Thoracic aorta (tissue), 2 donors: ENCODE measurements around the gene STK32A. TPM values are rescaled to one million over a fixed set of nuclear protein-coding genes. Genes with fewer than 3 reads are reported as not detected.

Experiments
- ATAC-seq: fragments of 150-250 bp; one replicate; pipeline ENCODE4 v1.8.0; 2017; ENCODE audit warnings: low read depth; ENCODE audit not compliant: insufficient number of reproducible peaks, low FRiP score
- DNase-seq: peaks from one replicate; pipeline ENCODE4 v3.0.0-alpha.2; 2020; ENCODE audit warnings: low spot score
- H3K27ac ChIP-seq, 2 donors: fragments of 200-600 bp; sonication (generic); 1 replicate in 1 of 2; 2 replicates in 1 of 2; pipeline ENCODE4 v1.5.1; 2016; ENCODE audit warnings: mild to moderate bottlenecking in 2 of 2, moderate library complexity in 2 of 2
- H3K27me3 ChIP-seq: fragments of 200-600 bp; sonication (generic); replicated peaks from 2 replicates; pipeline ENCODE4 v1.6.0; 2016; ENCODE audit warnings: mild to moderate bottlenecking; ENCODE audit not compliant: insufficient read depth
- H3K36me3 ChIP-seq: fragments of 200-600 bp; sonication (generic); one replicate; pipeline ENCODE4 v1.5.1; 2016
- H3K4me1 ChIP-seq, 2 donors: fragments of 200-600 bp; sonication (generic); 1 replicate in 1 of 2; 2 replicates in 1 of 2; pipeline versions ENCODE4 v1.5.1 to v1.6.0; 2016; ENCODE audit warnings: low read depth in 2 of 2, mild to moderate bottlenecking in 1 of 2; ENCODE audit not compliant: control insufficient read depth in 1 of 2
- H3K4me3 ChIP-seq: fragments of 200-600 bp; sonication (generic); 2 replicates; pipeline ENCODE4 v1.5.1; 2016; ENCODE audit warnings: mild to moderate bottlenecking
- H3K9me3 ChIP-seq: fragments of 200-600 bp; sonication (generic); 2 replicates; pipeline ENCODE4 v1.5.1; 2016
- CTCF ChIP-seq: fragments of 200-600 bp; sonication (generic); IDR thresholded peaks from one replicate; pipeline ENCODE4 v1.5.1; 2019; ENCODE audit warnings: antibody characterized with exemption
- total RNA-seq, 2 donors: library from RNA; depleted of rRNA; stranded (reverse); fragments of >200 nt; gene quantifications; one replicate each; pipeline versions ENCODE4 v1.1.0 to v1.2.3, GENCODE V29; 2016

Gene STK32A
- 1 to 10 TPM; 8.0 to 9.5 TPM for total RNA-seq

GRCh38 chr5:147234825-147235635 lies at the start of gene STK32A:
Gene STK32A (plus strand): TSS chr5:147235026. CDS start chr5:147239635, 4,609 bp downstream.
- TF ChIP-seq CTCF: no peak
- peak within 1 kb of the TSS; percentile 67 for H3K4me3 ChIP-seq
- H3K4me1 ChIP-seq: peaks cover 2 to 12% of the 10 kb centered on the region in 2 donors
- DNase-seq: no peak
- no peaks in the 10 kb centered on the region for H3K27me3 ChIP-seq
- no peaks in the 10 kb centered on the region for H3K9me3 ChIP-seq
- ATAC-seq: peak; percentile 41
- peak within 1 kb of the TSS; percentile 84 to 87 for H3K27ac ChIP-seq
- no peaks in the 10 kb centered on the region for H3K36me3 ChIP-seq

DNA sequence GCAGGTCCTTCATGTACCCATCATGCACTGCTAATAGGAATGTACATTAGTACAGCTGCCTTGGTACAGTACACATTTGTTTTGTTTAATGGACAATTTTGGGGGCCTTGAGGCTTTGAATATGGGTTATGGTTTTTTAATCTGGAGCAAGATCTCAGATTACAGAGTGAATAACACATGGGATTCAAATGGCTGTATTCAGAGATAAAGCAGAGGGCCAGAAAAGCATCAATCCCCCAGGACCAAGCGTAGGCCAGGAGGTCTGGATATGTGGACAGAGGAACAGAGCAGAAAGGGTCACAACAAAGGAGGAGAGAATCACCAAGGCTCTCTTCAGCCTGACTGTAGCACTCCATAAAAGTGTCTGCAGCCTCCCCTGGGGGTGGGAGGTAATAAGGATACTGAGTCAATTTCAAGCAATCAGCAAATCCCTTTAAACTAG lies 47.7 kb upstream of the STK32A start:
- H3K36me3 ChIP-seq: no peaks in the 10 kb centered on the region
- no peak overlapping the region for H3K27ac ChIP-seq
- H3K9me3 ChIP-seq: no peaks in the 10 kb centered on the region
- ATAC-seq (no peak), DNase-seq (no peak)
- no peaks in the 10 kb centered on the region for H3K4me1 ChIP-seq
- no peaks in the 10 kb centered on the region for H3K27me3 ChIP-seq
- TF ChIP-seq CTCF: no peak
- H3K4me3 ChIP-seq: no peak overlapping the region

DNA sequence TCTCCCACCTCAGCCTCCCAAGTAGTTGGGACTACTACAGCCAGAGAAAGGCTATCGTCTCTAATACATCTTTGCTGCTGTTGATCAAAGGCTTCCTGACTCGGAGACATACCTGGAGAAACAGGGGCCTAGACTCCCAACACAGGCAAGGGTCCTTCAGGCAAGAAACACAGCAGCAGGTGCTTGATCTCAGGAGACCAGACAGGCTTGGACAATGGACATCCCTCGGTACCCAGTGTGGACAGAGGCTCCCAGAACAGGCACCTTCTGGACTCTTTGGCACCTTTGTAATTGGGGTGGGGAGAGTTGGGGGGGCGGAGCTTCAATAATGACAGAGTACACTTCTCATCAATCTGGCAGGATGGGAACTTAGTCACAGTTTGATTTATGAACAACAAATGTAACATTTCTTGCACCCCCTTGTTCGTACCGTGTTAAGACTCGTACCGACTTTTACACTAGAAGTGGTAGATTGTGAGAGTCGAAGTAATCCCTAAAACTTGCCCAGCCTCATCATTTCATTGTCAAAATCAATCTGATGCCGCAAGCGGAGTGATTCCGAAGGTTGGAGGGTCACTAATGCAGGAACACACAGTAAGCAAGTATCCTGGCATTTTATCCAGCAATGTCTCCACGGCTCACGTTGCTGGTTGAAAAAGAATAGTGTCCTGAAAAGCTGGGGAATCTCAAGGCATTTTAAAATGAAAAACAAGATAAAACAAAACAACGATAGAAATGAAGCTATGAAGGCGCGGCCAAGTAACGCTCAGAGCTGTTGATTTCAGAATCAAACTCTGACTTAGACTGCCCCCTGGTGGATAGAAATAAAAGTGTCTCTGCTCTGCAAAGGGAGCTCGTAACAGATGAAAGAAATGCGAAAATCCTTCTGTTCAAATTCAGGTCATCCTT lies 46.4 kb upstream of the STK32A start:
- ATAC-seq (no peak), DNase-seq (no peak)
- peak; percentile 90 for TF ChIP-seq CTCF

GRCh38 chr5:147189109-147189424 lies 45.8 kb upstream of the STK32A start:
- H3K9me3 ChIP-seq: no peaks in the 10 kb centered on the region
- TF ChIP-seq CTCF: no peak
- no peaks in the 10 kb centered on the region for H3K36me3 ChIP-seq
- DNase-seq (no peak), ATAC-seq (no peak)
- no peaks in the 10 kb centered on the region for H3K4me1 ChIP-seq
- H3K27me3 ChIP-seq: no peaks in the 10 kb centered on the region
- no peak overlapping the region for H3K27ac ChIP-seq
- H3K4me3 ChIP-seq: no peak overlapping the region

More for the DNA sequence above, 46.4 kb upstream of the STK32A start:
- H3K36me3 ChIP-seq: no peaks in the 10 kb centered on the region
- H3K27ac ChIP-seq: no peak overlapping the region
- H3K4me1 ChIP-seq: no peaks in the 10 kb centered on the region
- no peaks in the 10 kb centered on the region for H3K27me3 ChIP-seq
- H3K9me3 ChIP-seq: no peaks in the 10 kb centered on the region
- H3K4me3 ChIP-seq: peak overlapping the region; percentile 50

GRCh38 chr5:147190331-147190730 lies 44.5 kb upstream of the STK32A start:
- Histone ChIP-seq H3K27ac (no peak overlapping the region), H3K4me1 (no peaks in the 10 kb centered on the region), H3K36me3 (no peaks in the 10 kb centered on the region), H3K9me3 (no peaks in the 10 kb centered on the region), H3K27me3 (no peaks in the 10 kb centered on the region), H3K4me3 (no peak overlapping the region)
- TF ChIP-seq CTCF: no peak
- DNase-seq: no peak
- no peak for ATAC-seq
